ENCODE results near the gene COL15A1.

DNA sequence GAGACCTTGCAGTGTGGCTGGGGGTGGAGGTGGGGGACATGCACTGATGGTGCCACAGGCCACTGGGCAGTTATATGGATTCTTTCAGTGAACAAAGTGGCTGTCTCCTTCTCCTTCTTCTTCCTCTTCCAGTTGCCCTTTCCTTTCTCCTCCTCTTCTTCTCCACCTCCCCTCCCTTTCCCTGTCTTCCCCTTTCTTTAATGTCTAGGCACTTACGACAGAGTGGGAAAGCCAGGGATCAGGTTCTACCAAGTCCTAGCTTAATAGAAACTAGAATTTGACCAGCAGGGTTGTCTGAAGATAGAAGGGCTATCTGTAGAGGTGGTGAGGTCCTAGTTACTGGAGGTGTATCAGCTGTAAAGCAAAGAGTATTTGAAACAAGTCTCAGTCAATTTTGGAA is 62.8 kb downstream of the COL15A1 start:
- TF ChIP-seq POLR2AphosphoS5 (IDR thresholded peaks at IDR 0.05; ENCODE audit: low read depth, low read length) (no peak), TAF1 (IDR thresholded peaks at IDR 0.05; ENCODE audit: borderline replicate concordance, insufficient read depth, low read length) (no peak)
